LNCAP (cell line): ENCODE results near the gene MARVELD2.

Source experiments
- TF ChIP-seq, protein P1 (sequence below): fragments of 450-650 bp; IDR thresholded peaks from 2 replicates; pipeline ENCODE4 v1.5.1; 2017; ENCODE audit warnings: mild to moderate bottlenecking

Gene MARVELD2

DNA sequence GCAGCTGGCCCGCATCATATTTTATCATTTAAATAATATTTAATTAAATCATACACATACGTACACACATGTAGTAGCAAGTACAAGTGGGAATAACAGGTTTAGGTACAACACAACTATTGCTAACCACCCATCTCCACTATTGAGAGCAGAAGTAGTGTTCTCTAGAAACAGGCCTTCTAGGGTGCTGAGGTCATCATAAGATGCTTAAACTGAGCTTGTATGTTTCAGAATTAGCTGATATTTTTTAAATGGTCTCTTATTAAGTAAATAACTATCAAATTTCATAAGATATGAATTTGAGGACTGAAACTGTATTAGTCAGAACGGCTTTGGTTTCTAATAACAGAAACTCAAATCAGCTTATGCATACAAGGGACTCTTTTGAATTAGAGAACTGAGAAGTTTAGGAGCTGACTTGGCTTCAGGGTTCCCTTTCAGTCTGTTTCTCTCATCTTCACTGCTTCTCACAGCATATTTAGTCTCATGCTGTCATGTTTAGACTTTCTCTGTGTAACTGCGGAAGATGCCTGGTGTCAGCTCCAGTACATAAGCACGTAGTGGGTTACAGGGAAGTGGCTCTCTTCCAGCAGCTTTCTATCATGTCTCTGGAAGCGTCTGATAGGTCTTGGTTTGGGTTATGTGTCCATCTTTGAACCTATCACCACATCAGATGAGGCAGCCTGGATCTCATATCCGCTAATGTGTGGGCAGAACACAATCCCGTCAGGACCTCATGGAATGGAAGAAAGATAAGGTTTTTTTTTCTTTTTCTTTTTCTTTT is 52.7 kb downstream of the MARVELD2 start:
- TF ChIP-seq, protein P1, sequence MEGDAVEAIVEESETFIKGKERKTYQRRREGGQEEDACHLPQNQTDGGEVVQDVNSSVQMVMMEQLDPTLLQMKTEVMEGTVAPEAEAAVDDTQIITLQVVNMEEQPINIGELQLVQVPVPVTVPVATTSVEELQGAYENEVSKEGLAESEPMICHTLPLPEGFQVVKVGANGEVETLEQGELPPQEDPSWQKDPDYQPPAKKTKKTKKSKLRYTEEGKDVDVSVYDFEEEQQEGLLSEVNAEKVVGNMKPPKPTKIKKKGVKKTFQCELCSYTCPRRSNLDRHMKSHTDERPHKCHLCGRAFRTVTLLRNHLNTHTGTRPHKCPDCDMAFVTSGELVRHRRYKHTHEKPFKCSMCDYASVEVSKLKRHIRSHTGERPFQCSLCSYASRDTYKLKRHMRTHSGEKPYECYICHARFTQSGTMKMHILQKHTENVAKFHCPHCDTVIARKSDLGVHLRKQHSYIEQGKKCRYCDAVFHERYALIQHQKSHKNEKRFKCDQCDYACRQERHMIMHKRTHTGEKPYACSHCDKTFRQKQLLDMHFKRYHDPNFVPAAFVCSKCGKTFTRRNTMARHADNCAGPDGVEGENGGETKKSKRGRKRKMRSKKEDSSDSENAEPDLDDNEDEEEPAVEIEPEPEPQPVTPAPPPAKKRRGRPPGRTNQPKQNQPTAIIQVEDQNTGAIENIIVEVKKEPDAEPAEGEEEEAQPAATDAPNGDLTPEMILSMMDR: no peak

DNA sequence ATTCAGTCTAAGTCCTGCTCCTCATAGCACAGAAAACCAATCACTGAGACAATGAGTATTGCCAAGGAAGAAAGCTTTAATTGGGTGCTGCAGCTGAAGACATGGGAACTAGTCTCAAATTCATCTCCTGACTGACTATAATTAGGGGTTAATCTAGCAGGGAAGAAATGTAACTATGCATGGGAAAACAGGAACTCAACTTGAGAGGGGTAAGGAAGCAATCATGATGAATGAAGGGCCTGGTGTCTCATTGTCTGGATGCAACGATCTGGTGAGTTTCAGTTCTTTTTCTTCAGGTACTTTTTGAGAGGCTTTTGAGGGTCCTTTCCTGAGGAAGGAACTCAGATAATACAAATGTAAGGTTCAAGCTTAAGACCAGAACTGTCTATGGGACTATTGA is 53.7 kb downstream of the MARVELD2 start:
- TF ChIP-seq, protein P1: no peak

DNA sequence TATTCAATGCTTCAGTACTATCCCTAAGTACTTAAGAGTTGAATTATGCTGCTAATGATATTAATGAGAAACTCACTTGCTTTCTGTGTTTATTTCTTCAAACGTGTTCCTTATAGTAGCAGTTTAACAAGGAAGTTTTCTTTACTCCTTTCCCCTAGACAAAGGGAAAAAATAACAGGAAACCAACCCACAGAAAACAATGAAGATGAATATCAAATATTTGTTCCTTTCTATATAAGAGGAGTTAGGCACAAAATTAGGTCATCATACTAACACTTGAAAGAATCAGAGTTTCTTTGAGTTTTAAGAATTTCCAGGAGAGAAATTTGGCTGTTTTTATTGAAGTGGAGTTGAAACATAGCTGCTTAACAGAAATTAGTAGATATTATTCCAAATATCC is 62.3 kb downstream of the MARVELD2 start:
- TF ChIP-seq, protein P1: no peak

DNA sequence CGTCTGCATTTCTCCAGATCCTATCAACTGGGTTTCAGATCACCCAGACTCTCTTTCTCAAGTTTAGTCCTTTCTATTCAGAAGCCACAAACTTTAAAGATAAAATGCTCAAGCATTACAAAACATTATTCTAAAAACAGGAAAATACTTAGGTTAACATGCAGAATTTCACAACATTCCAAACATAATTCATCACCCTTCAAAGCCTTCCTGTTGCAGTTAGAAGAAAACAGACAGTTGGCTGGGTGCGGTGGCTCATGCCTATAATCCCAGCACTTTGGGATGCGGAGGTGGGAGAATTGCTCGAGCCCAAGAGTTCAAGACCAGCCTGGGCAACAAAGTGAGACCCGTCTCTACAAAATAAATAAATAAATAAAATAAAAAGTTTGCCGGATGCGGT is 70.0 kb downstream of the MARVELD2 start:
- TF ChIP-seq, protein P1: no peak

DNA sequence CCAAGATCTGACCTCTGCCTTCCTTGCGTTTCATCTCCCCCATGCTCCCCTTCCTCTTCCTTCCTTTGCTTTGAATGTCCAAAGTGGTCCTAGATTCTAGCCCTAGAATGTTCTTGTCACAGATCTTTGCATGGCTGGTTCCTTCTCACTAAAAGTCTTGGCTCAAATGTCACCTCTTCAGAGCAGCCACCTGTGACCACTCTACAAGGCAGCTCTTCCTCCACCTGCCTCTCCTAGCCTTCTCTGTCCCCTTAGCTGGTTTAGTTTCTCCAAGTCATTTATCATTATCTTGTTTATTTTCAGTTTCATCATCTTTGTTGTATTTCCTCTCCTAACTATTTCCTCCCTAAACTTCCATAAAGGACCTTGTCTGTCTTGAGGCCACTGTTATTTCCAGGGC is 70.6 kb downstream of the MARVELD2 start:
- TF ChIP-seq, protein P1: no peak

DNA sequence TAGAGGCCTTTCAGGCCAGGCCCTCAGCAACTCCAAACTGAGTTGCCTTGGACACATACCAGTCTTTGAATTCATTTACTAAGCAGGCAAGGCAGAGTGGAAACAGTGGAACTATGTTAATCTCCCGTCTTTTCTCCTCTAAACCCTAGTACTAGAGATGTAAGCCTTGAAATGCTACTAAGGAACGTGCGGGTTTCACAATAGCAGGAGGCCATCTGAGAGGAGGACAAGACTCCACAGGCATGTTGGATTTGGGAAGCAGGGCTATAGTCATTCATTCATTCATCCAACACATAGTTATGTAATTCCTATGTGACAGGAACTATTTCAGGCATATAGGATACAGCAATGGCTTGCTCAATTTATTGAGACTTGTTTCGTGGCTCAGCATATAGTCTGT is 74.3 kb downstream of the MARVELD2 start:
- TF ChIP-seq, protein P1: no peak

DNA sequence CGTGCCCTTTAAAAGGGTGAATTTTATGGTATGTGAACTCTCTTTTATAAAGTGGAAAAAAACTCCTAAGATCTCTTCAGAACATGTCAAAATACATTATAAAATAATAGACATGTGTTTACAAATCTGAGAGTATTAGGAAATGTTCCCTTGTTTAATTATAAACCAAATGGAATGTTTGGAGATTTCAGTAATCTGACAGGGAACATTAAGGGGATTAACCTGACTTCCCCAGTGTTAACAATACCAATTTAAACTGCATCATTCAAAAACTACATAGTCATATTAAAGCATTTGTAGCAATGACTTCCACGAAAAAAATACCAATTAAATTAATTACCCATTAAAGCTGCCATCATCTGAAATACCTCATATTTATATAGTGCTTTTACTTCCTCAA is 76.1 kb downstream of the MARVELD2 start:
- TF ChIP-seq, protein P1: no peak
